SK-N-SH treated with all-trans-retinoic acid at 6 μM for 48 hours (cell line): Measurements from ENCODE around the gene TSKU.

Experiments used
- ATAC-seq: fragments of 200-7000 bp; cut with Tn5 transposase; 3 replicates; pipeline ENCODE4 v1.9.1; 2020; ENCODE audit warnings: mild to moderate bottlenecking, moderate library complexity
- BACH2 ChIP-seq: fragments of 250-450 bp; sonication (Bioruptor Pico); IDR thresholded peaks from 2 replicates; pipeline ENCODE4 v1.9.0; 2021; ENCODE audit warnings: mild to moderate bottlenecking, borderline replicate concordance
- CREB5 ChIP-seq: fragments of 250-450 bp; sonication (Bioruptor Pico); IDR thresholded peaks from 2 replicates; pipeline ENCODE4 v1.5.1; 2020; ENCODE audit warnings: low read depth, mild to moderate bottlenecking, moderate library complexity
- CSDC2 ChIP-seq: fragments of 250-450 bp; sonication (Bioruptor Pico); IDR thresholded peaks from 2 replicates; pipeline ENCODE4 v1.5.0; 2020; ENCODE audit warnings: mild to moderate bottlenecking, moderate library complexity
- CSRNP3 ChIP-seq: fragments of 250-450 bp; sonication (Bioruptor Pico); IDR thresholded peaks from 2 replicates; pipeline ENCODE4 v1.5.1; 2021; ENCODE audit warnings: mild to moderate bottlenecking, moderate library complexity
- ESRRG ChIP-seq: fragments of 250-450 bp; sonication (Bioruptor Pico); IDR thresholded peaks from 2 replicates; pipeline ENCODE4 v1.6.1; 2021; ENCODE audit warnings: mild to moderate bottlenecking
- ISL1 ChIP-seq: fragments of 250-450 bp; sonication (Bioruptor Pico); IDR thresholded peaks from 2 replicates; pipeline ENCODE4 v2.1.2; 2022; ENCODE audit warnings: mild to moderate bottlenecking, moderate library complexity
- PPARA ChIP-seq: fragments of 250-450 bp; sonication (Bioruptor Pico); IDR thresholded peaks from 2 replicates; pipeline ENCODE4 v1.5.0; 2020; ENCODE audit warnings: mild to moderate bottlenecking, borderline replicate concordance
- RARB ChIP-seq: fragments of 250-450 bp; sonication (Bioruptor Pico); IDR thresholded peaks from 2 replicates; pipeline ENCODE4 v1.8.0; 2021; ENCODE audit warnings: mild to moderate bottlenecking, moderate library complexity
- SNAI2 ChIP-seq: fragments of 250-450 bp; sonication (Bioruptor Pico); IDR thresholded peaks from 2 replicates; pipeline ENCODE4 v1.5.0; 2020; ENCODE audit warnings: mild to moderate bottlenecking, moderate library complexity
- TCF4 ChIP-seq: fragments of 250-450 bp; sonication (Bioruptor Pico); IDR thresholded peaks from 2 replicates; pipeline ENCODE4 v1.8.0; 2021; ENCODE audit warnings: mild to moderate bottlenecking, moderate library complexity, borderline replicate concordance
- TOX ChIP-seq: fragments of 250-450 bp; sonication (Bioruptor Pico); IDR thresholded peaks from 2 replicates; pipeline ENCODE4 v1.8.0; 2021; ENCODE audit warnings: mild to moderate bottlenecking, moderate library complexity, borderline replicate concordance
- TSHZ2 ChIP-seq: fragments of 250-450 bp; sonication (Bioruptor Pico); IDR thresholded peaks from 2 replicates; pipeline ENCODE4 v1.5.0; 2020; ENCODE audit warnings: mild to moderate bottlenecking, moderate library complexity
- ZC3H10 ChIP-seq: fragments of 250-450 bp; sonication (Bioruptor Pico); IDR thresholded peaks from 2 replicates; pipeline ENCODE4 v1.5.1; 2021; ENCODE audit warnings: mild to moderate bottlenecking, moderate library complexity
- ZFP3 ChIP-seq: fragments of 250-450 bp; sonication (Bioruptor Pico); IDR thresholded peaks from 2 replicates; pipeline ENCODE4 v1.5.0; 2020; ENCODE audit warnings: mild to moderate bottlenecking, moderate library complexity
- ZFP30 ChIP-seq: fragments of 450-650 bp; formaldehyde crosslinking; IDR thresholded peaks from 2 replicates; pipeline ENCODE4 v1.5.0; 2022; ENCODE audit warnings: mild to moderate bottlenecking, moderate library complexity
- ZNF565 ChIP-seq: fragments of 450-650 bp; formaldehyde crosslinking; conservative IDR thresholded peaks from 2 replicates; pipeline ENCODE4 v1.5.0; 2020; ENCODE audit warnings: low read depth, mild to moderate bottlenecking, moderate library complexity
- ZNF70 ChIP-seq: fragments of 450-650 bp; formaldehyde crosslinking; IDR thresholded peaks from 2 replicates; pipeline ENCODE4 v1.5.0; 2020; ENCODE audit warnings: mild to moderate bottlenecking, moderate library complexity
- ZNF8 ChIP-seq: fragments of 450-650 bp; formaldehyde crosslinking; IDR thresholded peaks from 2 replicates; pipeline ENCODE4 v1.5.0; 2020; ENCODE audit warnings: mild to moderate bottlenecking, moderate library complexity

Gene TSKU

GRCh38 chr11:76791861-76792260, 8.7 kb downstream of the TSKU start:
- ATAC-seq: no peak
- no peak for TF ChIP-seq TOX
- TF ChIP-seq TSHZ2 (CRISPR knock-in tag): no peak
- TF ChIP-seq ZNF565 (CRISPR knock-in tag): no peak
- TF ChIP-seq TCF4 (CRISPR knock-in tag): no peak
- no peak for TF ChIP-seq PPARA (CRISPR knock-in tag)
- no peak for TF ChIP-seq CSDC2 (CRISPR knock-in tag)
- TF ChIP-seq RARB (CRISPR knock-in tag): no peak
- TF ChIP-seq CREB5 (CRISPR knock-in tag): no peak
- TF ChIP-seq SNAI2 (CRISPR knock-in tag): no peak
- TF ChIP-seq ZC3H10 (CRISPR knock-in tag): no peak
- no peak for TF ChIP-seq ZFP3 (CRISPR knock-in tag)

- TF ChIP-seq BACH2 (CRISPR knock-in tag) (no peak), RARB (CRISPR knock-in tag) (no peak), ISL1 (CRISPR knock-in tag) (no peak), ZNF565 (CRISPR knock-in tag) (no peak), TSHZ2 (CRISPR knock-in tag) (no peak), SNAI2 (CRISPR knock-in tag) (no peak), PPARA (CRISPR knock-in tag) (no peak), ZFP30 (CRISPR knock-in tag) (no peak)
- TF ChIP-seq, all 23 proteins: peak for 0
- no peak for ATAC-seq
Observed at GRCh38 chr11:76792505-76793264, 9.5 kb downstream of the TSKU start.

GRCh38 chr11:76793391-76794291, 10.5 kb downstream of the TSKU start:
- TF ChIP-seq ZNF70 (CRISPR knock-in tag) (no peak), ZC3H10 (CRISPR knock-in tag) (no peak), ESRRG (CRISPR knock-in tag) (no peak), TCF4 (CRISPR knock-in tag) (no peak), BACH2 (CRISPR knock-in tag) (no peak), ZNF8 (CRISPR knock-in tag) (no peak), CSRNP3 (CRISPR knock-in tag) (no peak)
- no peak for ATAC-seq
